Measurements from ENCODE around the gene ARPIN.

The ARPIN gene

DNA sequence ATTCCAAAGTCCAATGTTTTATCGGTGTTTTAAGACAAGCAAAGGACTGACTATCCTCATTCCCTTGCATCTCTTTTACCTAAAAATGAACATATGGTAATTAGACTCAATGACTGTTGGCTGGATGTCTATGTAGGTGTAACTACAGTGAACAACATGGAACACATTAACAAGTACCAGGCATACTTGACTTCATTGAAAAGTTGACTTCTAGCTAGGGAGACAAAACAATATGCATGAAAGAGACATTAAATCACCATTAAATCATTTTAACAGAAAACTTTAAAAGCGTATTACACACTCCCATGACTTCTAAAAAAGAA, 63.8 kb downstream of the ARPIN start:
- TF ChIP-seq, protein P1, sequence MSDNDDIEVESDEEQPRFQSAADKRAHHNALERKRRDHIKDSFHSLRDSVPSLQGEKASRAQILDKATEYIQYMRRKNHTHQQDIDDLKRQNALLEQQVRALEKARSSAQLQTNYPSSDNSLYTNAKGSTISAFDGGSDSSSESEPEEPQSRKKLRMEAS (IDR thresholded peaks at IDR 0.05; ENCODE audit: low read depth, low read length) = no peak; the same call in 1 of the 2 replicates
- TF ChIP-seq POLR2A (IDR thresholded peaks at IDR 0.05; ENCODE audit: extremely low read depth, insufficient read length) (no peak), MYC (IDR thresholded peaks at IDR 0.05; ENCODE audit: low read depth, low read length) (no peak)
- TF ChIP-seq, protein P2, sequence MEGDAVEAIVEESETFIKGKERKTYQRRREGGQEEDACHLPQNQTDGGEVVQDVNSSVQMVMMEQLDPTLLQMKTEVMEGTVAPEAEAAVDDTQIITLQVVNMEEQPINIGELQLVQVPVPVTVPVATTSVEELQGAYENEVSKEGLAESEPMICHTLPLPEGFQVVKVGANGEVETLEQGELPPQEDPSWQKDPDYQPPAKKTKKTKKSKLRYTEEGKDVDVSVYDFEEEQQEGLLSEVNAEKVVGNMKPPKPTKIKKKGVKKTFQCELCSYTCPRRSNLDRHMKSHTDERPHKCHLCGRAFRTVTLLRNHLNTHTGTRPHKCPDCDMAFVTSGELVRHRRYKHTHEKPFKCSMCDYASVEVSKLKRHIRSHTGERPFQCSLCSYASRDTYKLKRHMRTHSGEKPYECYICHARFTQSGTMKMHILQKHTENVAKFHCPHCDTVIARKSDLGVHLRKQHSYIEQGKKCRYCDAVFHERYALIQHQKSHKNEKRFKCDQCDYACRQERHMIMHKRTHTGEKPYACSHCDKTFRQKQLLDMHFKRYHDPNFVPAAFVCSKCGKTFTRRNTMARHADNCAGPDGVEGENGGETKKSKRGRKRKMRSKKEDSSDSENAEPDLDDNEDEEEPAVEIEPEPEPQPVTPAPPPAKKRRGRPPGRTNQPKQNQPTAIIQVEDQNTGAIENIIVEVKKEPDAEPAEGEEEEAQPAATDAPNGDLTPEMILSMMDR (IDR thresholded peaks at IDR 0.05; ENCODE audit: low read depth, low read length) = no peak
- DNase-seq (ENCODE audit: low read depth) = no peak
- H3K4me3 ChIP-seq (ENCODE audit: low read depth, low read length) = no peak overlapping the region

DNA sequence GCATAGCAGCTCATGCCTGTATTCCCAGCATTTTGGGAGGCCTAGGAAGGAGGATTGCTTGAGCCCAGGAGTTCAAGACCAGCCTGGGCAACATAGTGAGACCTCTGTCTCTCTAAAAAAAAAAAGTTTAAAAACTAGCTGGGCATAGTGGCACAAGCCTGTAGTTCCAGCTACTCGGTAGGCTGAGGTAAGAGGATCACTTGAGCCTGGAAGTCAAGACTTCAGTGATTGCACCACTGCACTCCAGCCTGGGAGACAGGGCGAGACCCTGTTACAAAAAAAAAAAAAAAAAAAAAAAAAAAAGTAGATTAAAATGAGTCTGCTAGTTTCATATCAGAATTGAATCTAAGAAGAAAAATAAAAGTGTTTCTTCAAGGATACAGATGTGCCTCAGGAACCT, 65.7 kb downstream of the ARPIN start:
- DNase-seq (ENCODE audit: low read depth) = no peak
- TF ChIP-seq, protein P1 (IDR thresholded peaks at IDR 0.05; ENCODE audit: low read depth, low read length) = no peak
- TF ChIP-seq POLR2A (IDR thresholded peaks at IDR 0.05; ENCODE audit: extremely low read depth, insufficient read length) (no peak), MYC (IDR thresholded peaks at IDR 0.05; ENCODE audit: low read depth, low read length) (no peak)
- TF ChIP-seq, protein P2 (IDR thresholded peaks at IDR 0.05; ENCODE audit: low read depth, low read length) = no peak
- H3K4me3 ChIP-seq (ENCODE audit: low read depth, low read length) = no peak overlapping the region

DNA sequence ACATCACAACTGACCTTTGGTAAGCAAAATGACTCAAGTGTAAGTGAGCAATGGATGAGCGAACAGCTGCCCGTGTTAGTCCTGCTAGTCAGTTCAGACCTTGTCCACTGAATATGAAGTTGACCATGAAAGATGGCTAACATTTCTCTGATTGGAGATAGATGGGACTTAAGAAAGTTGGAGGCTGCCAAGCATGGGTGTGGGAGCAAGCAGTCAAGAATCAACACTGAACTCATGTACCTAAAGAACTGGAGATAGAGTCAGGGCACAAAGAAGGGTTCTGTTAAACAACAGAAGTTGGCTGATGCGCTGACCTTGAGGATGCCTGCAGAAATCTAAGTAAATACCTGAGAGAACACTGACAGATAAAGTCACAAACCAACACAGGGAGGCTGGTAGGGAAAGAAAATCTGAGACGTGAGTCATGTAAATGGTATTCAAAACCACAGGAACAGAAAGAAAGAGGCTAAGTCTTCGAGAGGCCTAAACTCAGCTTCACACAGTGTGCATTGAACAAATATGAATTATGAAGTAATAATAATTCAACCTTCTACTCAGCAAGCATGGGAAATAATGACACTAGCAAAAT, 67.4 kb downstream of the ARPIN start:
- DNase-seq (ENCODE audit: low read depth) = no peak
- TF ChIP-seq POLR2A (IDR thresholded peaks at IDR 0.05; ENCODE audit: extremely low read depth, insufficient read length) (no peak), MYC (IDR thresholded peaks at IDR 0.05; ENCODE audit: low read depth, low read length) (no peak)
- TF ChIP-seq, protein P2 (IDR thresholded peaks at IDR 0.05; ENCODE audit: low read depth, low read length) = no peak
- TF ChIP-seq, protein P1 (IDR thresholded peaks at IDR 0.05; ENCODE audit: low read depth, low read length) = no peak
- H3K4me3 ChIP-seq (ENCODE audit: low read depth, low read length) = no peak overlapping the region

Measured in NB4 (cell line).